Measurements from ENCODE around the gene HLA-DMA. TPM values are rescaled to one million over a fixed set of nuclear protein-coding genes. Genes with fewer than 3 reads are reported as not detected.

HLA-DMA gene
- total and polyA plus RNA-seq, 2 of the 8 experiments (the other 6 are each of a cell fraction or from before 2014, with no cell fraction given) = 13.3 to 23.1 TPM

DNA sequence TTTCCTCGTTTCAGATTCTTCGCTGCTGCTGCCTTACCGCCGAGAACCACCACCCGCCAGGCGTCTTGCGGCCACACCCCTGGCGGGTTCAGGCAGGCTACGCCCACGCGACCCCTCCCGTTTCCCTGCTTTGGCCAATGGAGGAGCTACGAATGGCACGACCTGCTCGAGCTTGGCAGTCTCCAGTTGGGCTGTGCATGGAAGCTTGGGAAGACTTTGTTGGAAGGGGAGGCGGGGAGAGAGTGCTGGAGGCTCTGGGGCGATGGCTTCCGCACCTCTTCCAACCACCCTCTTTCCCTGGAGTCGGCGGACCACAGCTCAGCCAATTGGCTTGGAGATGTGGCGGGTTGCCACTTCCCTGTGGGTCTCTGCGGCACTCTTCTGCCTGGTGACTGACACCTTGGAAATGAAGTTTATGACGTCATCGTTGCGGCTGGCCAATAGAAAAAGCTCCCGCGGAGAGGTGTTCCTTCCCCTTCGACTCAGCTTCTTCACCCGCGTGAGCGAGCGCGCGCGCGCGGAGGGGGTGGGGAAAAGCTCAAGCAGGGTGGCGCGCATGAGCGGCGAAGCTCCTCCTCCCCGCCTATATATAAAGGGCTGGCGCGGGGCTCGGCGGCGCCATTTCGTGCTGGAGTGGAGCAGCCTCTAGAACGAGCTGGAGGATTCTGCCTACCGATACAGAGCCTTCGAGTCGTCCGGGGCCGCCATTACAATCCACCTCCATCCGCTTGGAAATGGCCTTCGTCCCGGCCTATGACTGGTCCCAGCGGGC, 18.9 kb upstream of the HLA-DMA start (continued):
- TF ChIP-seq CEBPB (IDR thresholded peaks at IDR 0.05; ENCODE audit: low read depth, low read length) (no peak), YY1 (IDR thresholded peaks at IDR 0.05; ENCODE audit: low read depth, low read length) (peak; percentile 96; the same call in 1 of the 2 replicates), TAF1 (IDR thresholded peaks at IDR 0.05; ENCODE audit: low read depth, low read length) (peak; percentile 100), TBP (IDR thresholded peaks at IDR 0.05; ENCODE audit: low read depth, low read length) (peak; percentile 98), CBX5 (IDR thresholded peaks at IDR 0.05; ENCODE audit: low read depth, low read length) (no peak), GTF2F1 (IDR thresholded peaks at IDR 0.05; ENCODE audit: borderline replicate concordance, low read depth, low read length) (peak; percentile 98), PHF8 (conservative IDR thresholded peaks at IDR 0.05; ENCODE audit: low read depth, low read length) (peak; percentile 61), TAF7 (optimal IDR thresholded peaks at IDR 0.05; ENCODE audit: borderline replicate concordance, low read depth, low read length) (peak; percentile 98), KDM5A (IDR thresholded peaks at IDR 0.05; ENCODE audit: low read length) (no peak), JUND (IDR thresholded peaks at IDR 0.05; ENCODE audit: low read length) (peak; percentile 100), KDM4A (IDR thresholded peaks at IDR 0.05; ENCODE audit: low read depth, low read length, severe bottlenecking) (peak; percentile 2), RFX5 (IDR thresholded peaks at IDR 0.05; ENCODE audit: borderline replicate concordance, low read depth, low read length) (peak; percentile 88), FOSL1 (IDR thresholded peaks at IDR 0.05; ENCODE audit: insufficient read depth, low read depth, low read length) (no peak), TCF12 (IDR thresholded peaks at IDR 0.05; ENCODE audit: low read depth, low read length) (no peak), CBX8 (IDR thresholded peaks at IDR 0.05; ENCODE audit: borderline replicate concordance, low read depth, low read length) (no peak), POU5F1 (IDR thresholded peaks at IDR 0.05; ENCODE audit: low read depth, low read length) (no peak), EZH2 (IDR thresholded peaks at IDR 0.05; ENCODE audit: low read depth, low read length, severe bottlenecking) (no peak), SP1 (IDR thresholded peaks at IDR 0.05; ENCODE audit: low read depth, low read length) (peak; percentile 44), RNF2 (IDR thresholded peaks at IDR 0.05; ENCODE audit: borderline replicate concordance, low read depth, low read length, missing control alignments, poor library complexity, severe bottlenecking) (no peak), RBBP5 (IDR thresholded peaks at IDR 0.05; ENCODE audit: borderline replicate concordance, low read depth, low read length) (no peak)
- TF ChIP-seq, protein P1, sequence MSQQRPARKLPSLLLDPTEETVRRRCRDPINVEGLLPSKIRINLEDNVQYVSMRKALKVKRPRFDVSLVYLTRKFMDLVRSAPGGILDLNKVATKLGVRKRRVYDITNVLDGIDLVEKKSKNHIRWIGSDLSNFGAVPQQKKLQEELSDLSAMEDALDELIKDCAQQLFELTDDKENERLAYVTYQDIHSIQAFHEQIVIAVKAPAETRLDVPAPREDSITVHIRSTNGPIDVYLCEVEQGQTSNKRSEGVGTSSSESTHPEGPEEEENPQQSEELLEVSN (IDR thresholded peaks at IDR 0.05) = peak; percentile 97
- TF ChIP-seq, protein P2, sequence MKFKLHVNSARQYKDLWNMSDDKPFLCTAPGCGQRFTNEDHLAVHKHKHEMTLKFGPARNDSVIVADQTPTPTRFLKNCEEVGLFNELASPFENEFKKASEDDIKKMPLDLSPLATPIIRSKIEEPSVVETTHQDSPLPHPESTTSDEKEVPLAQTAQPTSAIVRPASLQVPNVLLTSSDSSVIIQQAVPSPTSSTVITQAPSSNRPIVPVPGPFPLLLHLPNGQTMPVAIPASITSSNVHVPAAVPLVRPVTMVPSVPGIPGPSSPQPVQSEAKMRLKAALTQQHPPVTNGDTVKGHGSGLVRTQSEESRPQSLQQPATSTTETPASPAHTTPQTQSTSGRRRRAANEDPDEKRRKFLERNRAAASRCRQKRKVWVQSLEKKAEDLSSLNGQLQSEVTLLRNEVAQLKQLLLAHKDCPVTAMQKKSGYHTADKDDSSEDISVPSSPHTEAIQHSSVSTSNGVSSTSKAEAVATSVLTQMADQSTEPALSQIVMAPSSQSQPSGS (IDR thresholded peaks at IDR 0.05; ENCODE audit: low read length) = peak; percentile 87

Measured in H1 (cell line).